HCT116 (cell line): ENCODE measurements around the gene PADI2. TPM values are rescaled to one million over a fixed set of nuclear protein-coding genes. Genes with fewer than 3 reads are reported as not detected.
A peak's percentile ranks its signal among the peaks of the same experiment; 100 is the strongest.

Source experiments
- ATAC-seq: fragments of 200-7000 bp; cut with Tn5 transposase; 2 replicates; pipeline ENCODE4 v1.9.1; 2020; ENCODE audit warnings: mild to moderate bottlenecking, moderate library complexity
- BruUV-seq: library from RNA; stranded (reverse); fragments of 400-500 nt; replicated peaks from 2 replicates; lab custom pipeline; 2021; lab: Mats Ljungman, UMichigan
- CTCF ChIA-PET: fragments of 300-600 bp; sonication (Branson Sonifier 250); formaldehyde crosslinking; loops from one replicate; lab custom pipeline; 2021; ENCODE audit warnings: antibody characterized with exemption; lab: Charles Lee
- POLR2A ChIA-PET: fragments of 300-600, 350-600 bp; sonication (Branson Sonifier 250); formaldehyde crosslinking; loops from one replicate; lab custom pipeline; 2021; ENCODE audit warnings: antibody characterized with exemption; lab: Charles Lee
- RAD21 ChIA-PET, 2 experiments: fragments of 300-600 bp; sonication (Branson Sonifier 250); formaldehyde crosslinking; loops; one replicate each; lab custom pipeline; 2023; ENCODE audit warnings: low total read pairs in 2 of 2; ENCODE audit not compliant: uncharacterized antibody in 2 of 2, unreplicated experiment in 2 of 2, low non-redundant PET in 1 of 2; lab: Charles Lee
- DNase-seq: peaks from one replicate; pipeline ENCODE4 v3.0.0-alpha.2; 2010; ENCODE audit warnings: low read depth, low spot score
- H2AFZ ChIP-seq: fragments of 200-600 bp; shearing (Covaris generic), sonication (generic); 2 replicates; pipeline ENCODE4 v1.6.1; 2017; ENCODE audit warnings: low read depth, mixed run types, mixed read lengths, antibody characterized with exemption, low read length; ENCODE audit not compliant: poor library complexity, severe bottlenecking
- H3K27ac ChIP-seq: 2 replicates; pipeline ENCODE4 v1.5.1; 2012; ENCODE audit warnings: low read depth, low read length
- H3K27me3 ChIP-seq: fragments of 200-600 bp; sonication (generic); 2 replicates; pipeline ENCODE4 v1.6.1; 2016; ENCODE audit warnings: mixed run types, low read length, mixed read lengths; ENCODE audit not compliant: insufficient read depth
- H3K36me3 ChIP-seq, 2 experiments: fragments of 200-500 bp in 1 of 2; fragments of 200-600 bp in 1 of 2; sonication (Bioruptor generic) in 1 of 2; sonication (generic) in 1 of 2; 2 replicates each; pipeline versions ENCODE4 v1.5.1 to v1.6.1; 2014 to 2016; ENCODE audit warnings: low read length in 2 of 2, inconsistent platforms in 1 of 2, mixed read lengths in 1 of 2, mixed run types in 1 of 2; ENCODE audit not compliant: insufficient read depth in 2 of 2, control insufficient read depth in 1 of 2
- H3K4me1 ChIP-seq, 2 experiments: fragments of 200-600 bp in 1 of 2; sonication (generic) in 1 of 2; 2 replicates each; pipeline versions ENCODE4 v1.5.1 to v1.6.1; 2012 to 2017; ENCODE audit warnings: low read length in 2 of 2, inconsistent platforms in 1 of 2, mild to moderate bottlenecking in 1 of 2, mixed read lengths in 1 of 2, mixed run types in 1 of 2, moderate library complexity in 1 of 2; ENCODE audit not compliant: insufficient read depth in 2 of 2, control insufficient read depth in 1 of 2
- H3K4me2 ChIP-seq: fragments of 200-600 bp; sonication (generic); 2 replicates; pipeline ENCODE4 v1.6.1; 2017; ENCODE audit warnings: mixed run types, low read length, mixed read lengths
- H3K4me3 ChIP-seq, 2 experiments: fragments of 200-600 bp in 1 of 2; sonication (generic) in 1 of 2; replicated peaks in 1 of 2; 2 replicates each; pipeline ENCODE4 v1.5.1; 2011 to 2016; ENCODE audit warnings: low read length in 2 of 2, control low read depth in 1 of 2, low read depth in 1 of 2, mild to moderate bottlenecking in 1 of 2, mixed read lengths in 1 of 2, mixed run types in 1 of 2
- H3K79me2 ChIP-seq: fragments of 200-600 bp; sonication (generic); 2 replicates; pipeline ENCODE4 v1.6.1; 2017; ENCODE audit warnings: mild to moderate bottlenecking, mixed run types, low read length, moderate library complexity, mixed read lengths; ENCODE audit not compliant: insufficient read depth
- H3K9ac ChIP-seq: fragments of 200-600 bp; sonication (generic); 2 replicates; pipeline ENCODE4 v1.6.1; 2016; ENCODE audit warnings: low read length, mixed read lengths
- H3K9me2 ChIP-seq: fragments of 200-600 bp; sonication (generic), shearing (Covaris generic); 2 replicates; pipeline ENCODE4 v1.6.1; 2017; ENCODE audit warnings: mixed run types, mild to moderate bottlenecking, moderate library complexity; ENCODE audit not compliant: insufficient read depth
- H3K9me3 ChIP-seq, 2 experiments: fragments of 200-500 bp in 1 of 2; fragments of 200-600 bp in 1 of 2; sonication (Bioruptor generic) in 1 of 2; sonication (generic) in 1 of 2; 2 replicates each; pipeline ENCODE4 v1.6.1; 2014 to 2017; ENCODE audit warnings: low read length in 2 of 2, mixed read lengths in 2 of 2, inconsistent platforms in 1 of 2, low read depth in 1 of 2, mild to moderate bottlenecking in 1 of 2, mixed run types in 1 of 2, moderate library complexity in 1 of 2; ENCODE audit not compliant: control insufficient read depth in 1 of 2, insufficient read depth in 1 of 2
- H4K20me1 ChIP-seq: fragments of 200-600 bp; sonication (generic), shearing (Covaris generic); 2 replicates; pipeline ENCODE4 v1.6.1; 2017; ENCODE audit warnings: mixed run types, mild to moderate bottlenecking, moderate library complexity; ENCODE audit not compliant: insufficient read depth
- CBX3 ChIP-seq: IDR thresholded peaks from 2 replicates; pipeline ENCODE4 v1.6.1; 2012; ENCODE audit warnings: low read depth
- EGR1 ChIP-seq: IDR thresholded peaks from 2 replicates; pipeline ENCODE4 v1.6.1; 2012; ENCODE audit warnings: low read depth
- ELF1 ChIP-seq: IDR thresholded peaks from 2 replicates; pipeline ENCODE4 v1.6.1; 2012; ENCODE audit warnings: low read depth, borderline replicate concordance
- EZH2 ChIP-seq: fragments of 200-600 bp; sonication (generic); IDR thresholded peaks from 2 replicates; pipeline ENCODE4 v1.6.1; 2017; ENCODE audit warnings: antibody characterized with exemption, mixed run types
- EZH2phosphoT487 ChIP-seq: fragments of 200-600 bp; IDR thresholded peaks from 2 replicates; pipeline ENCODE4 v1.6.1; 2018; ENCODE audit warnings: antibody characterized with exemption, borderline replicate concordance
- FOSL1 ChIP-seq: IDR thresholded peaks from 2 replicates; pipeline ENCODE4 v1.6.1; 2012; ENCODE audit warnings: low read depth
- MAX ChIP-seq: IDR thresholded peaks from 2 replicates; pipeline ENCODE4 v1.6.1; 2012
- POLR2A ChIP-seq: IDR thresholded peaks from 2 replicates; pipeline ENCODE4 v1.7.0; 2011; ENCODE audit warnings: borderline replicate concordance; ENCODE audit not compliant: insufficient read depth, insufficient read length; ENCODE audit errors: extremely low read depth
- RAD21 ChIP-seq: IDR thresholded peaks from 2 replicates; pipeline ENCODE4 v1.6.1; 2012; ENCODE audit warnings: low read depth, mild to moderate bottlenecking
- SIN3A ChIP-seq: IDR thresholded peaks from 2 replicates; pipeline ENCODE4 v1.6.1; 2012; ENCODE audit warnings: low read depth
- SP1 ChIP-seq: IDR thresholded peaks from 2 replicates; pipeline ENCODE4 v1.6.1; 2012; ENCODE audit warnings: low read depth
- SRF ChIP-seq: IDR thresholded peaks from 2 replicates; pipeline ENCODE4 v1.6.1; 2012; ENCODE audit warnings: low read depth
- TCF7L2 ChIP-seq: IDR thresholded peaks from 2 replicates; pipeline ENCODE4 v1.7.0; 2011; ENCODE audit warnings: borderline replicate concordance, inconsistent platforms; ENCODE audit not compliant: insufficient read depth, insufficient read length; ENCODE audit errors: extremely low read depth
- YY1 ChIP-seq: IDR thresholded peaks from 2 replicates; pipeline ENCODE4 v1.6.1; 2011; ENCODE audit warnings: low read length, low read depth, moderate library complexity, mild to moderate bottlenecking; ENCODE audit not compliant: insufficient replicate concordance; ENCODE audit errors: extremely low read depth
- ZNF274 ChIP-seq: fragments of 200-500 bp; sonication (Bioruptor generic); IDR thresholded peaks from 2 replicates; pipeline ENCODE4 v1.6.1; 2014; ENCODE audit warnings: mild to moderate bottlenecking, low read depth, low read length, inconsistent platforms
- intact Hi-C: fragments of 100-400 bp; cut with micrococcal nuclease; formaldehyde crosslinking; loops from 2 replicates; pipeline ENCODE4 v1.10.0; 2022
- total RNA-seq: library from RNA; stranded (reverse); gene quantifications from one replicate; pipeline ENCODE4 v1.2.1, GENCODE V29; 2021; ENCODE audit not compliant: unreplicated experiment
- TF ChIP-seq, protein P1 (sequence below): IDR thresholded peaks from 2 replicates; pipeline ENCODE4 v1.6.1; 2012
- TF ChIP-seq, protein P2 (sequence below), 3 experiments: fragments of 200-600 bp in 1 of 3; sonication (generic) in 1 of 3; IDR thresholded peaks in 2 of 3; conservative IDR thresholded peaks in 1 of 3; 2 replicates each; pipeline ENCODE4 v1.5.1; 2012 to 2017; ENCODE audit warnings: low read depth in 2 of 3, low read length in 2 of 3, antibody characterized with exemption in 1 of 3, borderline replicate concordance in 1 of 3, control low read depth in 1 of 3, mild to moderate bottlenecking in 1 of 3, mixed read lengths in 1 of 3, mixed run types in 1 of 3, moderate library complexity in 1 of 3; ENCODE audit not compliant: insufficient read depth in 1 of 3

Gene PADI2
- total RNA-seq, 1 experiment from 2014 or later: 2.7 TPM

DNA sequence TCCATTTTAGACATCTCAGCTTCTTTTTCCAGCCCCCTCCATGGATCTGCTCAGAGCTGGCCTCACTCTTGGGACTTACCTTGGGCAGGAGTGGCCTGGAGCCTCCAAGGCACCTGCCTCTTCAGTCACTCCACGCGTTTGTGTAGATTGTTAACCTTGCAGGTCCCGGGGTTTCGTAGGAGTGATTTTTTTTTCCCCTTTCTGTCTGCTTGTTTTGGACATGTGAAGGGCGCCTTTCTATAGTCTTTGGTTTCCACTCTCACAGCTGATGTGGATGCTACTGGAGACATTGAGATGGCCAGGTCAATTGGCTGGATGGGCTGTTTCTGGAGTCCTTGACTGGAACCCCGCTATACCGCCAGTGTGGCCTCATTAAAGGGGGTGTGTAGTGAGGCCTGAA lies 63.5 kb downstream of the PADI2 start:
- H3K4me2 ChIP-seq: no peak overlapping the region
- RAD21 ChIA-PET: no interaction called here
- no TSS peak for BruUV-seq
- no peak for TF ChIP-seq ELF1
- TF ChIP-seq EZH2phosphoT487: no peak
- TF ChIP-seq, protein P1, sequence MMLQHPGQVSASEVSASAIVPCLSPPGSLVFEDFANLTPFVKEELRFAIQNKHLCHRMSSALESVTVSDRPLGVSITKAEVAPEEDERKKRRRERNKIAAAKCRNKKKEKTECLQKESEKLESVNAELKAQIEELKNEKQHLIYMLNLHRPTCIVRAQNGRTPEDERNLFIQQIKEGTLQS: no peak
- TF ChIP-seq SIN3A: no peak
- TF ChIP-seq, all 23 proteins: peak for 0
- Histone ChIP-seq H3K4me3 (no peak overlapping the region), H3K27ac (no peak overlapping the region), H2AFZ (no peak overlapping the region), H3K9me3 (no peaks in the 10 kb centered on the region), H3K9me2 (no peaks in the 10 kb centered on the region), H3K36me3 (peaks cover 5% of the 10 kb centered on the region in 2 experiments; a peak in 2 of 4 replicates), H3K4me1 (peaks cover 3 to 18% of the 10 kb centered on the region in 2 experiments; a peak in 3 of 4 replicates), H3K79me2 (peaks cover 29% of the 10 kb centered on the region), H3K9ac (no peak overlapping the region), H4K20me1 (no peaks in the 10 kb centered on the region), H3K27me3 (no peaks in the 10 kb centered on the region)
- intact Hi-C loops: loop anchor here (10.0 kb wide), 1 partner anchor 429 kb away; no protein-coding TSS in a partner anchor
- DNase-seq (no peak), ATAC-seq (no peak)
- POLR2A ChIA-PET: interaction anchor here (1.1 kb wide), 1 partner anchor 184 kb away, joined by 3 read pairs; no protein-coding TSS in a partner anchor
- CTCF ChIA-PET: no interaction called here

DNA sequence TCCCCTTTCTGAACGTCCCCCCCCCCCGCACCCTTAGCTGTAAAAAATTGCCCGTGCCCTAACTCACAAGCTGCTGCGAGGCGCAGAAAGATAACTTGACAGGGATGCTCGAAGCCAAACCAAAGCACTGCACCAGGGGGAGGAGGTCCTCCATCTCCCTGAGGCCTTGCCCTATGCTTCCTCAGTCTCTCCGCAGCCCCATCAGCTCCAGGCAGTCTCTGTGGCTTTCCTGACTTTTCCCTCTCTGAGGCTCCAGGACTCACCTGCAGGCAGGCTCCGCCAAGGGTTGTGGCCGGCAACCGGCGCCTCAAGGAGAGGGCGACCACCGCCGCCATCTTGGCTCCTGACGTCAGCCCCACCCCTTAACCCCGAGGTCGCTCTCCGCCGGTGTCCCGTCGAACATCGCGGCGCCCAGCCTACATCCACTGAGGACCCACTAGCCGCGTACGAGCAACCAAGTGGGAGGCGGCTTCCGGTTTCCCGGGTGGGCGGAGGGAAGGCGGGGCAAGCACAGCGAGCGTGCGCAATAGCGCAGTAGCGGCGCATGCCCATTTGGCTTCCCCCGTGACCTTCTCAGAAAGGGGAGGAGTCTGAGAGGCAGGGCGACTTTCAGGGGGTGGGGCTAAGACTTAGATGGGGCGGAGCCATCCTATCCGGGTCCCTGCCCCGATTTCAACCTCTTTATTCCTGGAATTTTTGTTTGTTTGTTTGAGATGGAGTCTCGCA lies 65.4 kb downstream of the PADI2 start, which contains the start of gene SDHB:
Gene SDHB (minus strand): TSS at position 348 of the 726 bp plus-strand sequence. CDS start 13 bp downstream, at position 335.
- Histone ChIP-seq H3K9me3 (no peaks in the 10 kb centered on the region), H3K79me2 (peaks cover 48% of the 10 kb centered on the region), H3K4me1 (peaks cover 3 to 14% of the 10 kb centered on the region in 2 experiments; a peak in 3 of 4 replicates), H3K9ac (peak within 1 kb of the TSS; percentile 83), H3K36me3 (peaks cover 5 to 7% of the 10 kb centered on the region in 2 experiments; a peak in 2 of 4 replicates), H3K27ac (peak within 1 kb of the TSS; percentile 58), H4K20me1 (no peaks in the 10 kb centered on the region), H2AFZ (no peak within 1 kb of the TSS), H3K4me2 (peak within 1 kb of the TSS; percentile 91), H3K27me3 (no peaks in the 10 kb centered on the region), H3K4me3 (peak within 1 kb of the TSS; percentile 96 to 100), H3K9me2 (no peaks in the 10 kb centered on the region)
- TSS peak; percentile 68 for BruUV-seq
- RAD21 ChIA-PET: no interaction called here
- CTCF ChIA-PET: no interaction called here
- POLR2A ChIA-PET: no interaction called here
- ATAC-seq: peak; percentile 98
- peak; percentile 97 for DNase-seq
- intact Hi-C loops: loop anchor here (10.0 kb wide), 1 partner anchor 431 kb away; no protein-coding TSS in a partner anchor
- TF ChIP-seq CBX3 (no peak; the same call in 1 of the 2 replicates), POLR2A (peak; percentile 53), FOSL1 (no peak), YY1 (peak; percentile 96), EGR1 (peak; percentile 83), TCF7L2 (no peak), RAD21 (no peak), SRF (0 out of 2 replicates have a peak, but pooled peaks have one; percentile 43), EZH2phosphoT487 (no peak), MAX (peak; percentile 51; the same call in 1 of the 2 replicates), ELF1 (peak; percentile 81; the same call in 1 of the 2 replicates), SP1 (peak; percentile 69), EZH2 (no peak), ZNF274 (no peak)
- TF ChIP-seq, protein P1: no peak
- TF ChIP-seq, protein P2, sequence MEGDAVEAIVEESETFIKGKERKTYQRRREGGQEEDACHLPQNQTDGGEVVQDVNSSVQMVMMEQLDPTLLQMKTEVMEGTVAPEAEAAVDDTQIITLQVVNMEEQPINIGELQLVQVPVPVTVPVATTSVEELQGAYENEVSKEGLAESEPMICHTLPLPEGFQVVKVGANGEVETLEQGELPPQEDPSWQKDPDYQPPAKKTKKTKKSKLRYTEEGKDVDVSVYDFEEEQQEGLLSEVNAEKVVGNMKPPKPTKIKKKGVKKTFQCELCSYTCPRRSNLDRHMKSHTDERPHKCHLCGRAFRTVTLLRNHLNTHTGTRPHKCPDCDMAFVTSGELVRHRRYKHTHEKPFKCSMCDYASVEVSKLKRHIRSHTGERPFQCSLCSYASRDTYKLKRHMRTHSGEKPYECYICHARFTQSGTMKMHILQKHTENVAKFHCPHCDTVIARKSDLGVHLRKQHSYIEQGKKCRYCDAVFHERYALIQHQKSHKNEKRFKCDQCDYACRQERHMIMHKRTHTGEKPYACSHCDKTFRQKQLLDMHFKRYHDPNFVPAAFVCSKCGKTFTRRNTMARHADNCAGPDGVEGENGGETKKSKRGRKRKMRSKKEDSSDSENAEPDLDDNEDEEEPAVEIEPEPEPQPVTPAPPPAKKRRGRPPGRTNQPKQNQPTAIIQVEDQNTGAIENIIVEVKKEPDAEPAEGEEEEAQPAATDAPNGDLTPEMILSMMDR (IDR thresholded peaks at IDR 0.05 in 2 of 3, conservative IDR thresholded peaks at IDR 0.05 in 1 of 3; ENCODE audit: borderline replicate concordance in 1 of 3, insufficient read depth in 1 of 3, low read depth in 2 of 3, low read length in 2 of 3): no peak
